Activated naive CD4-positive, alpha-beta T cell (primary cell): ENCODE measurements around the gene IQGAP2.
"Not testable (repeated sequence)": the region's sequence is repeated elsewhere in the genome, so short reads cannot be mapped to it uniquely, and the experiment has no call there.

Experiments
- DNase-seq, 4 experiments: peaks; one replicate each; lab custom pipeline; 2025; lab: John Stamatoyannopoulos, UW

The IQGAP2 gene

GRCh38 chr5:76571559-76571958 lies 168.5 kb downstream of the IQGAP2 start:
- DNase-seq: no peak

GRCh38 chr5:76576450-76576849 lies 173.4 kb downstream of the IQGAP2 start:
- no peak for DNase-seq

- DNase-seq: no peak
Observed at GRCh38 chr5:76576996-76577395, 173.9 kb downstream of the IQGAP2 start.

GRCh38 chr5:76579166-76579937 lies 176.3 kb downstream of the IQGAP2 start:
- DNase-seq: no peak

- DNase-seq: no peak
Observed at GRCh38 chr5:76580981-76581380, 177.9 kb downstream of the IQGAP2 start.

GRCh38 chr5:76582230-76583162 lies 179.4 kb downstream of the IQGAP2 start:
- DNase-seq: no peak

GRCh38 chr5:76583163-76584047 lies 180.3 kb downstream of the IQGAP2 start:
- DNase-seq: no peak

GRCh38 chr5:76585783-76586217 lies 182.7 kb downstream of the IQGAP2 start:
- no peak for DNase-seq

- no peak for DNase-seq
Observed at GRCh38 chr5:76586531-76586930, 183.4 kb downstream of the IQGAP2 start.

GRCh38 chr5:76590027-76590426 lies 186.9 kb downstream of the IQGAP2 start:
- DNase-seq: no peak

- no peak for DNase-seq
Observed at GRCh38 chr5:76591366-76591765, 188.3 kb downstream of the IQGAP2 start.

GRCh38 chr5:76592692-76593091 lies 189.6 kb downstream of the IQGAP2 start:
- DNase-seq: no peak

- no peak for DNase-seq
Observed at GRCh38 chr5:76594107-76594506, 191.0 kb downstream of the IQGAP2 start.

GRCh38 chr5:76595755-76596481 lies 192.8 kb downstream of the IQGAP2 start:
- DNase-seq: no peak

GRCh38 chr5:76598531-76598930 lies 195.4 kb downstream of the IQGAP2 start:
- no peak for DNase-seq

- no peak for DNase-seq
Observed at GRCh38 chr5:76600716-76601115, 197.6 kb downstream of the IQGAP2 start.

- DNase-seq: no peak
Observed at GRCh38 chr5:76601470-76601869, 198.4 kb downstream of the IQGAP2 start.

- DNase-seq: no peak
Observed at GRCh38 chr5:76602094-76602726, 199.1 kb downstream of the IQGAP2 start.

GRCh38 chr5:76603991-76604390 lies 200.9 kb downstream of the IQGAP2 start:
- not testable (repeated sequence) for DNase-seq

- no peak for DNase-seq
Observed at GRCh38 chr5:76604838-76605237, 201.8 kb downstream of the IQGAP2 start.

GRCh38 chr5:76606701-76607100 lies 203.6 kb downstream of the IQGAP2 start:
- no peak for DNase-seq
